ENCODE results near the gene CACNA1C.

- TF ChIP-seq CTCF (conservative IDR thresholded peaks at IDR 0.05 in 1 of 2, IDR thresholded peaks at IDR 0.05 in 1 of 2; ENCODE audit: extremely low read depth in 1 of 2, insufficient read depth in 1 of 2, low read depth in 1 of 2, low read length in 2 of 2) (no peak), EZH2 (IDR thresholded peaks at IDR 0.05; ENCODE audit: borderline replicate concordance, low read length) (no peak)
Observed at GRCh38 chr12:2552000-2552756, 499.4 kb downstream of the CACNA1C start.
